ENCODE data around the gene CLIP3.
A peak's percentile ranks its signal among the peaks of the same experiment; 100 is the strongest.

The CLIP3 gene

DNA sequence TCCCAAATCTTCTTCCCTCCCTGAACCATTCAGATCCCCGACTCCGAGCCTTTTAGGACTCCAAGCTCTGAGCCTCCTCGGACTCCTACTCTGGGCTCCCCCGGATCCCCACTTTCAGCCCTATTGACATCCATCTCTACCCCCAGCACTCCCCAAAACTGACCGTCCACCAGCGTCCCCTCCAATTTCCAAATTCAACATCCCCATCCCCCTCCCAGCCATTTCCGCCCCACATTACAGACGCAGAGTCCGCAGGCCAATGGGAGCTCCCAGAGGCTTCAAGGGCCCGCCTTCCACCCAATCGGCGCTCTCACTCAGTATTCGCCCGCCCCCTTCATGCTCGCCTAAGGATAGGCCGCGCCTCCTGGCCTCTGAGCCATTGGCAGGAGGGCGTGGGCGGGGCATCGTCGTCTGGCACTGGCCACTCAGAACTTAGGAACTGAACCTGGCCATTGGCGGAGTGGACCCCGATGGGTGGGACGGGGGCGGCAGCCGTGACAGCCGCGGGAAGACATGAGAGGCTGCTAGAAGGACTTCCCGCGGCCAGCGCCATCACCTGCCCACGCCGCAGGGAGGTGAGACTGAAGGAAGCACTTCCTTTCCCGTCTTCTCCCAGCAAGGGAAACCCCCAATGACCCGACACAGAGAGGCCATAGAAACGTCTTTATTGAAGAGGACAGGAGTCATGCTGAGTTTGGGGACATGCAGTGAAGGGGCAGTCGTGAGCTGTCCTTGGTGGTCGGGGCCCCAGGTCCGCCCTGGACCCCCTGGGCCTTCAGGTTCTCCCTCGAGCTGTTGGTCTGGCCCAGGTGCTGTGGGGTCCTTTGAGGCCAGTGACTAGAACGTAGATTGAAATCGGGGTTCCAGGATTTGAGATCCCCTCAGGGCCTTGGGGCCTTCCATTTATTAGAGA, 18.4 kb downstream of the CLIP3 start, which contains the start of gene ALKBH6:
Gene ALKBH6, minus strand, starts transcription at position 202 of the 913 bp plus-strand sequence. CDS start 816 bp downstream, outside the sequence.
- H3K27me3 ChIP-seq (ENCODE audit: insufficient read depth, insufficient read length), result no peaks in the 10 kb centered on the region
- TF ChIP-seq SUZ12 (IDR thresholded peaks at IDR 0.05; ENCODE audit: extremely low read depth, insufficient read depth, insufficient read length), result no peak
- TF ChIP-seq YY1 (IDR thresholded peaks at IDR 0.05; ENCODE audit: insufficient read depth, insufficient read length), result no peak
- no peak for TF ChIP-seq ZNF274 (IDR thresholded peaks at IDR 0.05; ENCODE audit: low read depth, low read length)
- peak within 1 kb of the TSS; percentile 78 for H3K9ac ChIP-seq (ENCODE audit: insufficient read length, low read depth)
- H3K4me1 ChIP-seq (ENCODE audit: insufficient read depth, insufficient read length), result peaks cover 7% of the 10 kb centered on the region
- no peaks in the 10 kb centered on the region for H3K9me3 ChIP-seq (ENCODE audit: insufficient read depth, low read length)
- peak within 1 kb of the TSS; percentile 67 for H3K4me3 ChIP-seq (ENCODE audit: insufficient read length, low read depth)
- DNase-seq (ENCODE audit: low read depth, low spot score), result peak; percentile 92
- H3K36me3 ChIP-seq (ENCODE audit: insufficient read depth, insufficient read length, low read length), result peaks cover 12% of the 10 kb centered on the region

DNA sequence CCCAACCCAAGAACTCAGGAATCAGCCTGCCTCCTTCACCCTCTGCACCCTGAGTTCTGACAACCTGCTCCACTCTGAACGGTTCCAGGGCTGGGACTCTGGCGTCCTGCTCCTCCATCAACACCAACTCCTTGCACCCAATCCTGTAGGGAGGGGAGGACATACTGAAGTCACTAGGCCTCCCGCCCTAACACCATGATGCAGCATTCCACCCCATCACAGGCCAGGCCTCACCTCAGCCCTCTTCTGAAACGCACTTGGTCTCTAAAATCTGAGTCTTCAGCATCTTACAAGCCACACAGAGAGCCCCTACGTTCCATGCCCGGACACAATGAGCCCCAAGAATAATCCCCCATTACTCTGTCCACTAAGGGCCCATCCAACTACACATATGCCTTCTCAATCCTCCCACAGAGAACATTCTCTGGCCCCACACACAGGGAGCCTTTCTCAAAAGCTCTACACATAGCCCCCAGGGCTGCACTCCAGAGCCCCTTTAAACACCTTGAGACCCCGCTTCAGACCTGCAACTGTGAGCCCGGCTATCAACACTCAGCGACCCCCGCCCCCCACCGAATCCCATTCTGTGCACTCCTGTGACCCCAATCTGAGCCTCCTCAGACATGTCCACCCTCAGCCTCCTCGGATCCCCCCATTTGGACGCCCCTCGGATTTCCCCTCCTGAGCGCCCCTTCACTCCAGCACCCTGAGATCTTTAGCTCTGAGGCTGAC, 19.2 kb downstream of the CLIP3 start:
- Histone ChIP-seq H3K9ac (ENCODE audit: insufficient read length, low read depth) (peak overlapping the region; percentile 72), H3K9me3 (ENCODE audit: insufficient read depth, low read length) (no peaks in the 10 kb centered on the region), H3K4me3 (ENCODE audit: insufficient read length, low read depth) (peak overlapping the region; percentile 67), H3K27me3 (ENCODE audit: insufficient read depth, insufficient read length) (no peaks in the 10 kb centered on the region), H3K36me3 (ENCODE audit: insufficient read depth, insufficient read length, low read length) (peaks cover 10% of the 10 kb centered on the region), H3K4me1 (ENCODE audit: insufficient read depth, insufficient read length) (peaks cover 7% of the 10 kb centered on the region)
- no peak for TF ChIP-seq ZNF274 (IDR thresholded peaks at IDR 0.05; ENCODE audit: low read depth, low read length)
- TF ChIP-seq SUZ12 (IDR thresholded peaks at IDR 0.05; ENCODE audit: extremely low read depth, insufficient read depth, insufficient read length), result no peak
- no peak for TF ChIP-seq YY1 (IDR thresholded peaks at IDR 0.05; ENCODE audit: insufficient read depth, insufficient read length)
- DNase-seq (ENCODE audit: low read depth, low spot score), result no peak

DNA sequence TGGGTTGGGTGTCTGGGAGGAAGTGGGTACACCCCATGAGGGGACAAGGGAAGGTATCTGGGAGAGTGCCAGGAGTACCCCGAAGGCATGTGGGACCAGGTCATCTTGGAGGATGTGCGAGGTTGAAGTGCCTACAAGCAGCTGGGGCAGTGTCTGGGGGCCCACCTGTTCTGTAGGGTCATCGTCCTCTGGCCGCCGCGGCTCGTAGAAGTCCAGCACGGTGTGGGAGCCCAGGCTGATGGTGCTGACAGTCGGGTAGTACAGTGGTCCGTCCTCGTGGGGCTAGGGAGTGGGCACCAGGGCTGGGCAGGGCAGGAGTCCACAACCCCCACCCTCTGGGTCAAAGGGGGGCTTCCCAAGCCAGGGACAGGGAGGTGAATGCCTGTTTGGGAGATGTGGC, 22.3 kb downstream of the CLIP3 start:
- Histone ChIP-seq H3K9ac (ENCODE audit: insufficient read length, low read depth) (no peak overlapping the region), H3K27me3 (ENCODE audit: insufficient read depth, insufficient read length) (no peaks in the 10 kb centered on the region), H3K9me3 (ENCODE audit: insufficient read depth, low read length) (no peaks in the 10 kb centered on the region), H3K4me3 (ENCODE audit: insufficient read length, low read depth) (no peak overlapping the region), H3K4me1 (ENCODE audit: insufficient read depth, insufficient read length) (peaks cover 9% of the 10 kb centered on the region), H3K36me3 (ENCODE audit: insufficient read depth, insufficient read length, low read length) (no peaks in the 10 kb centered on the region)
- TF ChIP-seq SUZ12 (IDR thresholded peaks at IDR 0.05; ENCODE audit: extremely low read depth, insufficient read depth, insufficient read length), result no peak
- no peak for DNase-seq (ENCODE audit: low read depth, low spot score)

DNA sequence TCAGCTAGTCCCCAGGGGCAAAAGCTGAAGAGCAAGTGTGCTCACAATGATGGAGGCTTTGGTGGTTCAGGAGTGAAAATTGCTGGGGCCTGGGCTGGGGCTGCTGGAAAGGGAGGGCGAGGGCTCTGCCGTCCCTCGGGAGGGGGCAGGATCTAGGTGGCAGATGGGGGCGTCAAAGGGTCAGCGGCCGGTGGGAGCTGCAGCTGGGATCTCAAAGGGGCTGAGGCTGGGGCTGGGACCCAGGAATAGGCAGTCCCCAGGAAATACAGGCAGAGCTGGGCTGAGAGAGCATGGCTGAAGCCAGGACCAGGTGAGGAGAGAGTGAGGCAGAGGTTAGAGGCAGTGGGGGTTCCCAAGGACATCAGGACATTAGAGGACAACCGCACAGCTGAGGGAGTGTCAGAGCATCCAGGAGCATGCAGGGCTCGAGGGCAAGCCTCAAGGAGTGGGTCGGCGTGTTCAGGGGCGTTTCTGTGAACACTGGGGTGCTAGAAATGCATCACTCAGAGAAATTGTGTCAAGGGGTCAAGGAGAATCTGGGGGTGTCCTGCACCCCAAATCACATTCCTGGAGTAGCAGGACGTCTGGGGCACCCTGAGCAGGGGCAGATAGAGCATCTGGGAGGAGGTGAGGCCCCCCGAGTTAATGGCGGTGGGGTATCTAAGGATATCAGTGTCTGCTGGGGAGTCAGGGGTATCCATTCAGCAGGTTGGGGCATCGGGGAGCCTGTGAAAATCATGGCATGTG, 22.9 kb downstream of the CLIP3 start:
- Histone ChIP-seq H3K9ac (ENCODE audit: insufficient read length, low read depth) (peak overlapping the region; percentile 57), H3K4me3 (ENCODE audit: insufficient read length, low read depth) (peak overlapping the region; percentile 11)
- TF ChIP-seq ZNF274 (IDR thresholded peaks at IDR 0.05; ENCODE audit: low read depth, low read length) (no peak), YY1 (IDR thresholded peaks at IDR 0.05; ENCODE audit: insufficient read depth, insufficient read length) (no peak), SUZ12 (IDR thresholded peaks at IDR 0.05; ENCODE audit: extremely low read depth, insufficient read depth, insufficient read length) (no peak)

DNA sequence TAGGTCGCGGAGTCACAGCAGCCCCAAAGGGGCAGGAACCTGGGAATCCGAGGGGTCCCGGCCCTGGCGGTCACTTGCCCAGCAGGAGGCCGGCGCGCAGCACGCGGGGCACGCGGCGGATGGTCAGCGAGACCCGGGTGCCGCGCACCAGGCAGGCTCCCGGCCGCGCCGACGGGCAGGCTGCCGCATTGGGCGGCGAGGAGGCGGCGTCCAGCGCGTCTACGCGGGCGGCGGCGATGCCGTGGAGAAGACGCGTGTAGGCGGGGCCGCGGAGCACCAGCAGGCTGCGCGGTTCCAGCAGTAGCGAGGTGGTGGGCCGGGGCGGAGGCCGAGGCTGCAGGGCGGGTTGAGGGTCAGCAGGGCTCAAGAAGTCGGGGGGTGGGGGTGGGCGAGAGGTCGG, 23.5 kb downstream of the CLIP3 start:
- Histone ChIP-seq H3K9ac (ENCODE audit: insufficient read length, low read depth) (peak overlapping the region; percentile 83), H3K4me3 (ENCODE audit: insufficient read length, low read depth) (peak overlapping the region; percentile 11)

More for the DNA sequence above, 22.9 kb downstream of the CLIP3 start:
- no peak for DNase-seq (ENCODE audit: low read depth, low spot score)
- no peaks in the 10 kb centered on the region for H3K36me3 ChIP-seq (ENCODE audit: insufficient read depth, insufficient read length, low read length)
- no peaks in the 10 kb centered on the region for H3K27me3 ChIP-seq (ENCODE audit: insufficient read depth, insufficient read length)
- H3K4me1 ChIP-seq (ENCODE audit: insufficient read depth, insufficient read length), result peaks cover 9% of the 10 kb centered on the region
- H3K9me3 ChIP-seq (ENCODE audit: insufficient read depth, low read length), result no peaks in the 10 kb centered on the region

DNA sequence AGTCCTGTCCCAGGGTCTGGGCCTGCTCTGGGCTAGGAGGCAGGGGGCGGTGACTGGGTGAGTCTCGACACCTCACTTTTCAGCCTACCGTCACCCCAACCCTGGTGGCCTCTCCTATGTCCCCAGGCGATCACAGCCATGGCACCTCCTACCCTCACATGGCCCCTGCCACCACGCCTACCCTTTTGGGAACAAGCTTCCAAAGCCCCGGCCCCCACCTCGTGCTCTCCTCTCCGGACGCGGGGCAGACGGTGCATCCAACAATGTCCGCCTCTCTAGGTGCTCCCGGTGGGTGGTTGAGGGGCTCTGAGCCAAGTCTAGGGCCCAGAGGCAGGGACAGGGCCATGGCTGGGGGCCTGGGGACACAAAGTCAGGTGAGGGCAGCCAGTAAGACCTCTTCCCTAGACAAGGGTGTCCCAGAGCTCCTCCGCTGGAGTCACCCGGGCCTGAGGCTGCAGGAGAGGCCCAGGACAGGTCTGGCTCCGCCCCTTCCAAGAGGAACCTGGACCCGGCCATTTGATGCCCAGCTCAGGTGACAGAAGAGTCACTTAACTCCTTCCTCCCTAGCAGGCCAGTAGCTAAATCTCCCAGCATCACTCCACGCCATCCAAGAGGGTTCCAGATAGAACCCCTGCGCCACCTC, 24.2 kb downstream of the CLIP3 start, which contains the start of gene SYNE4:
Gene SYNE4, minus strand, starts transcription at position 478 of the 643 bp plus-strand sequence. Its CDS starts 132 bp downstream, at position 346.
- no peaks in the 10 kb centered on the region for H3K27me3 ChIP-seq (ENCODE audit: insufficient read depth, insufficient read length)
- H3K36me3 ChIP-seq (ENCODE audit: insufficient read depth, insufficient read length, low read length), result peaks cover 5% of the 10 kb centered on the region
- no peaks in the 10 kb centered on the region for H3K9me3 ChIP-seq (ENCODE audit: insufficient read depth, low read length)
- H3K9ac ChIP-seq (ENCODE audit: insufficient read length, low read depth), result peak within 1 kb of the TSS; percentile 83
- no peak for DNase-seq (ENCODE audit: low read depth, low spot score)
- peaks cover 10% of the 10 kb centered on the region for H3K4me1 ChIP-seq (ENCODE audit: insufficient read depth, insufficient read length)
- TF ChIP-seq ZNF274 (IDR thresholded peaks at IDR 0.05; ENCODE audit: low read depth, low read length), result no peak
- peak within 1 kb of the TSS; percentile 68 for H3K4me3 ChIP-seq (ENCODE audit: insufficient read length, low read depth)

More for the DNA sequence above, 23.5 kb downstream of the CLIP3 start:
- Histone ChIP-seq H3K4me1 (ENCODE audit: insufficient read depth, insufficient read length) (peaks cover 10% of the 10 kb centered on the region), H3K9me3 (ENCODE audit: insufficient read depth, low read length) (no peaks in the 10 kb centered on the region), H3K27me3 (ENCODE audit: insufficient read depth, insufficient read length) (no peaks in the 10 kb centered on the region), H3K36me3 (ENCODE audit: insufficient read depth, insufficient read length, low read length) (peaks cover 3% of the 10 kb centered on the region)
- DNase-seq (ENCODE audit: low read depth, low spot score), result no peak
- TF ChIP-seq SUZ12 (IDR thresholded peaks at IDR 0.05; ENCODE audit: extremely low read depth, insufficient read depth, insufficient read length) (no peak), ZNF274 (IDR thresholded peaks at IDR 0.05; ENCODE audit: low read depth, low read length) (no peak), YY1 (IDR thresholded peaks at IDR 0.05; ENCODE audit: insufficient read depth, insufficient read length) (no peak)

Measured in NT2/D1 (cell line).